SK-N-SH (cell line): ENCODE data around the gene BUB1. TPM values are rescaled to one million over a fixed set of nuclear protein-coding genes. Genes with fewer than 3 reads are reported as not detected.

Experiments used
- CTCF ChIA-PET: fragments of 300-600, 350-600 bp; formaldehyde crosslinking; extraction: SDS; loops from one replicate; lab custom pipeline; 2021; lab: Yijun Ruan, JAX
- POLR2A ChIA-PET: fragments of 350-600 bp; sonication (Branson Sonifier 250); formaldehyde crosslinking; extraction: SDS; loops from one replicate; lab custom pipeline; 2020; ENCODE audit warnings: antibody characterized with exemption, inconsistent platforms; lab: Yijun Ruan, JAX
- DNase-seq: peaks from one replicate; pipeline ENCODE4 v3.0.0; 2012
- H2AFZ ChIP-seq: fragments of 200-600 bp; sonication (generic); 2 replicates; pipeline ENCODE4 v1.8.1; 2016; ENCODE audit warnings: antibody characterized with exemption, mild to moderate bottlenecking, low read depth
- H3F3A ChIP-seq: fragments of 200-600 bp; sonication (generic); replicated peaks from 2 replicates; pipeline ENCODE3; 2016; ENCODE audit warnings: antibody characterized with exemption, mild to moderate bottlenecking; ENCODE audit not compliant: insufficient read depth
- H3K27ac ChIP-seq, 2 experiments: fragments of 200-500 bp in 1 of 2; fragments of 200-600 bp in 1 of 2; sonication (Bioruptor generic) in 1 of 2; sonication (generic), shearing (Covaris generic) in 1 of 2; 2 replicates each; pipeline versions ENCODE4 v1.5.1 to v1.6.1; 2014 to 2016; ENCODE audit warnings: low read depth in 2 of 2, inconsistent platforms in 1 of 2, low read length in 1 of 2, mild to moderate bottlenecking in 1 of 2, mixed read lengths in 1 of 2
- H3K27me3 ChIP-seq: fragments of 200-600 bp; sonication (generic), shearing (Covaris generic); 2 replicates; pipeline ENCODE4 v1.6.1; 2016; ENCODE audit warnings: mixed run types; ENCODE audit not compliant: insufficient read depth
- H3K36me3 ChIP-seq, 2 experiments: fragments of 200-500 bp in 1 of 2; fragments of 200-600 bp in 1 of 2; sonication (Bioruptor generic) in 1 of 2; sonication (generic) in 1 of 2; replicated peaks in 1 of 2; 2 replicates each; pipeline versions ENCODE3 to v1.5.1; 2014 to 2016; ENCODE audit warnings: low read length in 1 of 2, mild to moderate bottlenecking in 1 of 2; ENCODE audit not compliant: insufficient read depth in 2 of 2, control insufficient read depth in 1 of 2
- H3K4me1 ChIP-seq, 2 experiments: fragments of 200-500 bp in 1 of 2; fragments of 200-600 bp in 1 of 2; sonication (Bioruptor generic) in 1 of 2; sonication (generic), shearing (Covaris generic) in 1 of 2; 2 replicates each; pipeline versions ENCODE4 v1.5.1 to v1.6.1; 2014 to 2016; ENCODE audit warnings: low read depth in 1 of 2, low read length in 1 of 2, mixed run types in 1 of 2; ENCODE audit not compliant: insufficient read depth in 2 of 2, control insufficient read depth in 1 of 2
- H3K4me2 ChIP-seq: fragments of 200-600 bp; sonication (generic), shearing (Covaris generic); 2 replicates; pipeline ENCODE4 v1.6.1; 2017; ENCODE audit warnings: mixed run types
- H3K4me3 ChIP-seq, 2 experiments: fragments of 200-500 bp in 1 of 2; fragments of 200-600 bp in 1 of 2; sonication (Bioruptor generic) in 1 of 2; sonication (generic), shearing (Covaris generic) in 1 of 2; 2 replicates each; pipeline versions ENCODE4 v1.5.1 to v1.8.1; 2014 to 2016; ENCODE audit warnings: low read depth in 2 of 2, inconsistent platforms in 1 of 2, low read length in 1 of 2, mild to moderate bottlenecking in 1 of 2, mixed read lengths in 1 of 2, moderate library complexity in 1 of 2
- H3K79me2 ChIP-seq: fragments of 200-600 bp; sonication (generic); 2 replicates; pipeline ENCODE4 v1.8.1; 2017; ENCODE audit warnings: mild to moderate bottlenecking; ENCODE audit not compliant: insufficient read depth
- H3K9ac ChIP-seq: fragments of 200-600 bp; sonication (generic); 2 replicates; pipeline ENCODE4 v1.6.1; 2017; ENCODE audit warnings: mixed run types
- H3K9me2 ChIP-seq: fragments of 200-600 bp; sonication (generic); 2 replicates; pipeline ENCODE4 v1.6.1; 2017; ENCODE audit warnings: mixed run types
- H3K9me3 ChIP-seq: fragments of 200-600 bp; sonication (generic); 2 replicates; pipeline ENCODE4 v1.6.1; 2017; ENCODE audit warnings: mixed run types, mild to moderate bottlenecking, moderate library complexity
- H4K20me1 ChIP-seq: fragments of 200-600 bp; sonication (generic); 2 replicates; pipeline ENCODE4 v1.6.1; 2017; ENCODE audit warnings: mild to moderate bottlenecking, mixed run types; ENCODE audit not compliant: insufficient read depth
- CHD2 ChIP-seq: fragments of 150-350 bp; IDR thresholded peaks from 2 replicates; pipeline ENCODE4 v1.6.1; 2018; ENCODE audit warnings: low read length; ENCODE audit not compliant: partially characterized antibody
- CTCF ChIP-seq: fragments of 200-600 bp; sonication (generic); IDR thresholded peaks from 2 replicates; pipeline ENCODE4 v1.6.1; 2017; ENCODE audit warnings: antibody characterized with exemption, mild to moderate bottlenecking, moderate library complexity
- EP300 ChIP-seq, 2 experiments: IDR thresholded peaks; 2 replicates each; pipeline versions ENCODE4 v1.4.0 to v1.6.1; 2012; ENCODE audit warnings: borderline replicate concordance in 1 of 2, low read depth in 1 of 2, low read length in 1 of 2
- EZH2phosphoT487 ChIP-seq: fragments of 200-600 bp; sonication (generic); IDR thresholded peaks from 2 replicates; pipeline ENCODE4 v1.6.1; 2017; ENCODE audit warnings: low read depth, mixed run types, mild to moderate bottlenecking, antibody characterized with exemption, moderate library complexity, borderline replicate concordance
- FOSL2 ChIP-seq: IDR thresholded peaks from 2 replicates; pipeline ENCODE4 v1.4.0; 2012; ENCODE audit warnings: low read depth, mild to moderate bottlenecking, moderate library complexity, borderline replicate concordance
- FOXJ3 ChIP-seq: sonication (generic); formaldehyde crosslinking; IDR thresholded peaks from 2 replicates; pipeline ENCODE4 v1.5.1; 2020; ENCODE audit warnings: mild to moderate bottlenecking, missing genetic modification reagents
- GATA2 ChIP-seq: sonication (generic); formaldehyde crosslinking; IDR thresholded peaks from 2 replicates; pipeline ENCODE4 v1.5.0; 2020; ENCODE audit warnings: mild to moderate bottlenecking, missing genetic modification reagents
- IRF3 ChIP-seq: fragments of 150-350 bp; IDR thresholded peaks from 2 replicates; pipeline ENCODE4 v1.6.1; 2016; ENCODE audit warnings: mild to moderate bottlenecking, low read depth, low read length
- JUND ChIP-seq: IDR thresholded peaks from 2 replicates; pipeline ENCODE4 v1.4.0; 2012
- MAX ChIP-seq: IDR thresholded peaks from 2 replicates; pipeline ENCODE4 v1.4.0; 2012; ENCODE audit warnings: low read depth
- NFIC ChIP-seq: IDR thresholded peaks from 2 replicates; pipeline ENCODE4 v1.4.0; 2012; ENCODE audit warnings: borderline replicate concordance
- PBX3 ChIP-seq: IDR thresholded peaks from 2 replicates; pipeline ENCODE4; 2012
- RAD21 ChIP-seq: IDR thresholded peaks from 2 replicates; pipeline ENCODE4 v1.6.1; 2012; ENCODE audit warnings: mild to moderate bottlenecking, low read length
- RCOR1 ChIP-seq: fragments of 150-350 bp; IDR thresholded peaks from 2 replicates; pipeline ENCODE4 v1.6.1; 2017; ENCODE audit warnings: antibody characterized with exemption, low read length
- SIN3A ChIP-seq: IDR thresholded peaks from 2 replicates; pipeline ENCODE4 v1.6.1; 2012; ENCODE audit warnings: low read depth, mild to moderate bottlenecking, low read length, moderate library complexity, borderline replicate concordance
- SMC3 ChIP-seq: IDR thresholded peaks from 2 replicates; pipeline ENCODE4 v1.6.1; 2012; ENCODE audit warnings: low read depth, low read length, improper control_type of control experiment
- TAF1 ChIP-seq: IDR thresholded peaks from 2 replicates; pipeline ENCODE4 v1.6.1; 2012; ENCODE audit warnings: low read depth, mild to moderate bottlenecking, low read length, moderate library complexity, borderline replicate concordance
- TCF12 ChIP-seq: IDR thresholded peaks from 2 replicates; pipeline ENCODE4 v1.4.0; 2012
- USF2 ChIP-seq: fragments of 150-350 bp; IDR thresholded peaks from 2 replicates; pipeline ENCODE4 v1.6.1; 2017; ENCODE audit warnings: antibody characterized with exemption, low read length, low read depth, borderline replicate concordance
- WGBS: methylation state at CpG from one replicate; pipeline ENCODE4 v1.1.6; 2017; ENCODE audit warnings: low lambda C conversion rate; 5-methylcytosine and 5-hydroxymethylcytosine counted together
- polyA plus RNA-seq, 3 experiments: library from polyadenylated mRNA; depleted of rRNA; stranded (reverse); fragments of >200 nt; gene quantifications; 2 replicates each; pipeline ENCODE4 v1.2.3, GENCODE V29; 2012

BUB1 gene
- polyA plus RNA-seq, 1 of the 3 experiments (the other 2 are of a cell fraction), result 9.0 TPM

- Histone ChIP-seq H3F3A (peaks cover 9% of the 10 kb centered on the region), H3K4me2 (no peak overlapping the region), H3K9me2 (no peaks in the 10 kb centered on the region), H2AFZ (no peak overlapping the region)
- DNase-seq, result no peak
- POLR2A ChIA-PET, result no interaction called here
- CTCF ChIA-PET, result no interaction called here
- TF ChIP-seq MAX, result no peak
- no peak for TF ChIP-seq USF2
- TF ChIP-seq RCOR1, result no peak
- TF ChIP-seq NFIC, result no peak
- no peak for TF ChIP-seq GATA2 (CRISPR knock-in tag)
- TF ChIP-seq, all 33 proteins: peak for 0
- Histone ChIP-seq H4K20me1 (no peaks in the 10 kb centered on the region), H3K79me2 (peaks cover 24% of the 10 kb centered on the region; the same call in 1 of the 2 replicates), H3K4me1 (peaks cover 0 to 10% of the 10 kb centered on the region in 2 experiments; a peak in 1 of 4 replicates), H3K27me3 (no peaks in the 10 kb centered on the region), H3K9me3 (no peaks in the 10 kb centered on the region), H3K9ac (no peak overlapping the region), H3K36me3 (peaks cover 38 to 64% of the 10 kb centered on the region in 2 experiments), H3K4me3 (no peak overlapping the region), H3K27ac (no peak overlapping the region; a peak in 1 of 4 replicates)
- WGBS, result 100% methylated on average over 2 of the region's 2 CpGs
Observed at GRCh38 chr2:110659248-110659647, 18.6 kb downstream of the BUB1 start.

- Histone ChIP-seq H3K36me3 (peaks cover 52 to 71% of the 10 kb centered on the region in 2 experiments), H2AFZ (no peak overlapping the region), H3F3A (peaks cover 9% of the 10 kb centered on the region), H3K79me2 (peaks cover 12% of the 10 kb centered on the region; the same call in 1 of the 2 replicates), H3K27me3 (no peaks in the 10 kb centered on the region), H3K27ac (no peak overlapping the region; a peak in 1 of 4 replicates), H3K9me2 (no peaks in the 10 kb centered on the region), H3K9me3 (no peaks in the 10 kb centered on the region), H3K4me3 (no peak overlapping the region), H4K20me1 (no peaks in the 10 kb centered on the region), H3K4me2 (no peak overlapping the region), H3K9ac (no peak overlapping the region), H3K4me1 (peaks cover 0 to 10% of the 10 kb centered on the region in 2 experiments; a peak in 1 of 4 replicates)
- no peak for TF ChIP-seq GATA2 (CRISPR knock-in tag)
- TF ChIP-seq FOSL2, result no peak
- TF ChIP-seq FOXJ3, result no peak
- no peak for TF ChIP-seq CTCF
- TF ChIP-seq CHD2, result no peak
- TF ChIP-seq IRF3, result no peak
- TF ChIP-seq RCOR1, result no peak
- no peak for TF ChIP-seq SMC3
- no peak for TF ChIP-seq TAF1
- TF ChIP-seq EP300 (IDR thresholded peaks at IDR 0.05; ENCODE audit: borderline replicate concordance in 1 of 2, low read depth in 1 of 2, low read length in 1 of 2), result no peak
- no peak for TF ChIP-seq PBX3
- no peak for TF ChIP-seq SIN3A
- TF ChIP-seq TCF12, result no peak
- TF ChIP-seq EZH2phosphoT487, result no peak
- no peak for TF ChIP-seq RAD21
- TF ChIP-seq JUND, result no peak
- no peak for DNase-seq
- WGBS, result 85% methylated on average over 3 of the region's 3 CpGs
- POLR2A ChIA-PET, result no interaction called here
- CTCF ChIA-PET, result no interaction called here
Observed at GRCh38 chr2:110657724-110658305, 20.0 kb downstream of the BUB1 start.
